ENCODE data around the gene FRMD4B. TPM values are rescaled to one million over a fixed set of nuclear protein-coding genes. Genes with fewer than 3 reads are reported as not detected.
A peak's percentile ranks its signal among the peaks of the same experiment; 100 is the strongest.

FRMD4B gene
- polyA plus RNA-seq, 3 donors, result 13.2 to 21.0 (median 19.6) TPM

DNA sequence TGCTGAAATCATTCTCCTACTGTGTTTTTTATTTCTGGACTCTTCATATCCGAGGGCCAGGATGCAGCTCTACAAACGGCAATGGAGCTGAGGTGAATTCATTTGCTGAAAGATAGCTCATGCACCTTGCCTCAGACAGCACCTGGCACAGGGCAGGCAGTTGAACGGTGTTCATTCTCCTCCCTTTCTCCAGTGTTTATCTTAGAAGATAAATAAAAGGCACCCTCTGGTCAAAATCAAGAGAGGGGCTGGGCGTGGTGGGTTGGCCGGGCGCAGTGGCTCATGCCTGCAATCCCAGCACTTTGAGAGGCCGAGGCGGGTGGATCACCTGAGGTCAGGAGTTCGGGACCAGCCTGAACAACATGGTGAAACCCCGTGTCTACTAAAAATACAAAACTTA is 184.2 kb downstream of the FRMD4B start:
- Mint-ChIP-seq H3K4me1 (peaks cover 9% of the 10 kb centered on the region), H3K4me3 (no peak overlapping the region)
- H3K9ac ChIP-seq (ENCODE audit: insufficient read depth, low read length, poor library complexity, severe bottlenecking), result no peak overlapping the region

DNA sequence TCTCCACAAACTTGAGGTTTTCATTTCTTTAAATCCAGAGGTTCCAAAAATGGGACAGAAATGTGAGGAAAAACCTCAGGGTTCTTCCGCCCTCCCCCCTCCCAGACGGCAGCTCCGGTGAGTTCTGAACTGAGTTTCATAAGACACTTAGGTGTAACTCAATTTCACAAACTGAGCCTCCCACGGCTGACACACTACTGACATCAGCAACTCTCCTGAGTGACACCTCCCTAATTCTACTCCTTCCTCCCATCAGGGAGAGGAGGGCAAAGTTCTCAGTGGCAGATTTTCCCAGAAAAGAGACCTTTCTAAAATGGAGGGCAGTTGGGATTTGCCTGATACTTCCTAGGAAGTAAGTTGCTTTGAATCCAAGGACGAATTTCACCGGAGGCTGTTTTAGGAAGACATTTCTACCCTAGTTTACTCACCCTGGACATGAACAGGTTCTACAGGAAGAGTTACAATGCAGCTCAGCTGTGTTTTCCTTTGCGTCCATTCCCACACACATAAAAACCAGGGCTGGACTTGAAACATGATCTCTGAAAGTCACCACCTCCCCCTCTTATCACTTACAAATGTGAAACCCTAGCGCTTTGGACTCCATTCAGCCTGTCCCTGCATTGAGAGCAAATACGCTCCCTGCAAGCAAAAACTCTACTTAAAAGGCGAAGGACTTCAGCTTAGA is 185.4 kb downstream of the FRMD4B start:
- no peaks in the 10 kb centered on the region for H3K9me3 Mint-ChIP-seq
- H3K36me3 Mint-ChIP-seq, result peaks cover 38 to 55% of the 10 kb centered on the region in 2 donors
- H3K27me3 ChIP-seq (ENCODE audit: control insufficient read depth in 2 of 2, insufficient read depth in 2 of 2, low read length in 2 of 2), result no peaks in the 10 kb centered on the region
- peak overlapping the region in 1 of 2 donors; percentile 41 for H3K4me3 Mint-ChIP-seq
- no peak overlapping the region for H3K27ac ChIP-seq (ENCODE audit: low read depth in 1 of 2, low read length in 2 of 2)
- DNase-seq, result no peak
- H2AFZ ChIP-seq (ENCODE audit: insufficient read depth, low read depth, low read length, poor library complexity, severe bottlenecking), result no peak overlapping the region
- H3K4me2 ChIP-seq (replicated peaks; ENCODE audit: extremely low read depth, low read length, poor library complexity, severe bottlenecking), result no peak overlapping the region
- H3K27ac Mint-ChIP-seq, result peak overlapping the region in 3 of 7 donors; percentile 26 to 68 (median 55)
- H4K20me1 ChIP-seq (ENCODE audit: insufficient read depth, low read length), result no peaks in the 10 kb centered on the region
- WGBS (ENCODE audit: insufficient coverage), result 93% methylated on average over 3 of the region's 10 CpGs
- H3K4me3 ChIP-seq (replicated peaks in 1 of 3; ENCODE audit: low read depth in 2 of 3, low read length in 3 of 3), result no peak overlapping the region
- intact Hi-C loops (cut with micrococcal nuclease), result no loop called here
- H3K79me2 ChIP-seq (ENCODE audit: insufficient read depth, low read length), result no peaks in the 10 kb centered on the region
- H3K36me3 ChIP-seq (replicated peaks in 1 of 2; ENCODE audit: control insufficient read depth in 1 of 2, insufficient read depth in 2 of 2, low read length in 2 of 2), result peaks cover 15 to 32% of the 10 kb centered on the region in 2 donors
- no peaks in the 10 kb centered on the region for H3K9me3 ChIP-seq (replicated peaks in 1 of 2; ENCODE audit: control insufficient read depth in 1 of 2, insufficient read depth in 1 of 2, low read length in 2 of 2)
- H3K4me1 Mint-ChIP-seq, result peaks cover 4% of the 10 kb centered on the region
- TF ChIP-seq, protein P1, sequence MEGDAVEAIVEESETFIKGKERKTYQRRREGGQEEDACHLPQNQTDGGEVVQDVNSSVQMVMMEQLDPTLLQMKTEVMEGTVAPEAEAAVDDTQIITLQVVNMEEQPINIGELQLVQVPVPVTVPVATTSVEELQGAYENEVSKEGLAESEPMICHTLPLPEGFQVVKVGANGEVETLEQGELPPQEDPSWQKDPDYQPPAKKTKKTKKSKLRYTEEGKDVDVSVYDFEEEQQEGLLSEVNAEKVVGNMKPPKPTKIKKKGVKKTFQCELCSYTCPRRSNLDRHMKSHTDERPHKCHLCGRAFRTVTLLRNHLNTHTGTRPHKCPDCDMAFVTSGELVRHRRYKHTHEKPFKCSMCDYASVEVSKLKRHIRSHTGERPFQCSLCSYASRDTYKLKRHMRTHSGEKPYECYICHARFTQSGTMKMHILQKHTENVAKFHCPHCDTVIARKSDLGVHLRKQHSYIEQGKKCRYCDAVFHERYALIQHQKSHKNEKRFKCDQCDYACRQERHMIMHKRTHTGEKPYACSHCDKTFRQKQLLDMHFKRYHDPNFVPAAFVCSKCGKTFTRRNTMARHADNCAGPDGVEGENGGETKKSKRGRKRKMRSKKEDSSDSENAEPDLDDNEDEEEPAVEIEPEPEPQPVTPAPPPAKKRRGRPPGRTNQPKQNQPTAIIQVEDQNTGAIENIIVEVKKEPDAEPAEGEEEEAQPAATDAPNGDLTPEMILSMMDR (IDR thresholded peaks at IDR 0.05), result no peak
- H3K27me3 Mint-ChIP-seq (ENCODE audit: low read depth in 3 of 3), result no peaks in the 10 kb centered on the region
- peaks cover 3% of the 10 kb centered on the region in 2 donors for H3K4me1 ChIP-seq (ENCODE audit: control insufficient read depth in 1 of 2, insufficient read depth in 2 of 2, low read length in 2 of 2)
- H3K9ac ChIP-seq (ENCODE audit: insufficient read depth, low read length, poor library complexity, severe bottlenecking), result no peak overlapping the region

More for the DNA sequence above, 184.2 kb downstream of the FRMD4B start:
- H4K20me1 ChIP-seq (ENCODE audit: insufficient read depth, low read length), result no peaks in the 10 kb centered on the region
- WGBS (ENCODE audit: insufficient coverage), result 95% methylated on average over 4 of the region's 10 CpGs
- intact Hi-C loops (cut with micrococcal nuclease), result no loop called here
- no peak overlapping the region for H2AFZ ChIP-seq (ENCODE audit: insufficient read depth, low read depth, low read length, poor library complexity, severe bottlenecking)
- H3K4me2 ChIP-seq (replicated peaks; ENCODE audit: extremely low read depth, low read length, poor library complexity, severe bottlenecking), result no peak overlapping the region
- peaks cover 10 to 12% of the 10 kb centered on the region in 2 donors for H3K4me1 ChIP-seq (ENCODE audit: control insufficient read depth in 1 of 2, insufficient read depth in 2 of 2, low read length in 2 of 2)
- no peaks in the 10 kb centered on the region for H3K9me3 ChIP-seq (replicated peaks in 1 of 2; ENCODE audit: control insufficient read depth in 1 of 2, insufficient read depth in 1 of 2, low read length in 2 of 2)
- TF ChIP-seq, protein P1 (IDR thresholded peaks at IDR 0.05), result no peak
- H3K4me3 ChIP-seq (replicated peaks in 1 of 3; ENCODE audit: low read depth in 2 of 3, low read length in 3 of 3), result no peak overlapping the region
- H3K27ac Mint-ChIP-seq, result no peak overlapping the region
- no peaks in the 10 kb centered on the region for H3K27me3 Mint-ChIP-seq (ENCODE audit: low read depth in 3 of 3)
- H3K27me3 ChIP-seq (ENCODE audit: control insufficient read depth in 2 of 2, insufficient read depth in 2 of 2, low read length in 2 of 2), result no peaks in the 10 kb centered on the region
- H3K9me3 Mint-ChIP-seq, result peaks cover 0 to 2% (median 0%) of the 10 kb centered on the region in 7 donors
- H3K27ac ChIP-seq (ENCODE audit: low read depth in 1 of 2, low read length in 2 of 2), result no peak overlapping the region
- peaks cover 8 to 21% of the 10 kb centered on the region in 2 donors for H3K36me3 ChIP-seq (replicated peaks in 1 of 2; ENCODE audit: control insufficient read depth in 1 of 2, insufficient read depth in 2 of 2, low read length in 2 of 2)
- H3K36me3 Mint-ChIP-seq, result peaks cover 28 to 45% of the 10 kb centered on the region in 2 donors
- H3K79me2 ChIP-seq (ENCODE audit: insufficient read depth, low read length), result no peaks in the 10 kb centered on the region
- no peak for DNase-seq
